NB4 (cell line): ENCODE measurements around the gene OR2T27.

Experiments
- CTCF ChIP-seq: IDR thresholded peaks from one replicate; pipeline ENCODE4 v1.5.1; 2012; ENCODE audit warnings: low read depth, low read length
- MAX ChIP-seq: IDR thresholded peaks from 2 replicates; pipeline ENCODE4 v1.6.1; 2011; ENCODE audit warnings: low read depth, low read length
- POLR2A ChIP-seq: IDR thresholded peaks from 2 replicates; pipeline ENCODE4 v1.6.1; 2011; ENCODE audit warnings: mild to moderate bottlenecking; ENCODE audit not compliant: insufficient read length; ENCODE audit errors: extremely low read depth

- TF ChIP-seq CTCF (no peak), POLR2A (no peak), MAX (no peak)
These were observed 37.2 kb downstream of the OR2T27 start for GRCh38 chr1:248618119-248618518.
